GM18909 (cell line): ENCODE data around the gene SLC25A28.

Experiments
- ATAC-seq: cut with Tn5 transposase; IDR thresholded peaks from one replicate; pipeline ENCODE4 v1.9.1; 2021; ENCODE audit warnings: mild to moderate bottlenecking; ENCODE audit not compliant: unreplicated experiment, poor library complexity

Gene SLC25A28

DNA sequence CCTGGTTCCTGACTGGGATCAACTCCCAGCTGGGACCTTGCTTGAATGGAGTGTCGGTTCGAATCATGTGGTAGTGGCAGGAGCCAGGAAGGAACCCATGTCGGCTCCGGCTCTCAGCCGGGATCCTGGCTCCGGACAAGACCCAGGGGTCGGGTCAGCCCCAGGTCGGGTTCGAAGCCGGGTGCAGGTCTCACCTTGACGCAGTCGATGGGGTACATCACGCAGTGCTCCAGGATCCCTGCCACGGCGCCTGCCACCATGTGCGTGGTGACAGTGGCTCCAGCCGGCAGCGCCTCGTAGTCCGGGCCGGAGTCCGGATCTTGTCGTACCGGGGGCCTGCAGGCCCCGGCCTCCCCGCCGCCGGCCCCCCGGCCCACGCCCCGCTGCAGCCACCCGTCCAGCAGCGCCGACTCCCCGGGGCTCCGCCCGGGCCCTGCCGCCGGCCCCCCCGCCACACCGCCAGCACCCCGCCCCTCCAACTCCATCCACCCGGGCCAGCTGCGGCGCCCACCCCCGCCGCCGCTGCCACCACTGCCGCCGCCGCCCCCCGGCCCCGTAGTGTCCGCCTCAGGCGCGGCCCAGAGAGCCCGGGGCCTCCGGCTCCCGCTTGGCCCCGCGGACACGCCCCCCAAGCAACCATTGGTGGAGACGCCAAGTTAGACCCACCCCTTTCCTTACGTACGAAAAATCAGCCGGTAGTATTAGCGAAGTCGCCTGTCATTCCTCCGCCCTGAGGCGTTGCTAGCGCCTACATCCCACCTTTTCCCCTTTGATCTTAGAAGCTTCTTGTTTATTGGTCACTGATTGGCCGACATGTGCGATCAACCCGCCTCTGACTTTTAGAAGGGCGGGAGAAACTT, at the start of gene SLC25A28:
Gene SLC25A28, minus strand, starts transcription at position 589 of the 860 bp plus-strand sequence. Its CDS starts 104 bp downstream, at position 485.
- peak; percentile 84 for ATAC-seq

DNA sequence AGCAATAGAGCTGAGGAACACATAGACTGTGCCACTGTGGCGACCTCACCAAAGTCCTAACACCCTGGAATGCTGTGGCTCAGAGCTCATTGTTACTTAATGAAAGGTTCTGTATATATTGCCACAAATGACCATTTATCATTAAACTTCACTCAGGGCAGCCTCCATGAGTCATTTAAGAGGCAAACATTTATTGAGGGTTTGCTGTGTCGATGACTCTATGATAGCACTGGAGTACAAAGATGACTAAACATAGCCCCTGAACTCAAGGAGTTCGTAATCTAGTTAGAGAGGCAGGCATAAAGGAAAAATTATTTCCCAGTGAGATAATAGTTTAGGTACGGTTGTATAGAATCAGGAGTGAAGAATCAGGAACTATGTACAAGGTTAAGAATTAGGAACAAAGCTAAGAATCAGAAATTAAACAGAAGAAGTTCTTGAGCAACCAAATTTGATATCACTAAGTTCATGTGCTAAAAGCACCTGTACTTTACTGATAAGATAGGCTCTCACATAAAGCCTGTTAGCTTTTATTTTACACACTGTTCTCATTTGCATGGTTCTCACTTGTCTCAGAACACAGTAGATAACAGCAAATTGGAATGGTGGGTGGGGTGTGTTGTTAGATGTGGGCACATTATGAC, 47.0 kb upstream of the SLC25A28 start:
- ATAC-seq = no peak

DNA sequence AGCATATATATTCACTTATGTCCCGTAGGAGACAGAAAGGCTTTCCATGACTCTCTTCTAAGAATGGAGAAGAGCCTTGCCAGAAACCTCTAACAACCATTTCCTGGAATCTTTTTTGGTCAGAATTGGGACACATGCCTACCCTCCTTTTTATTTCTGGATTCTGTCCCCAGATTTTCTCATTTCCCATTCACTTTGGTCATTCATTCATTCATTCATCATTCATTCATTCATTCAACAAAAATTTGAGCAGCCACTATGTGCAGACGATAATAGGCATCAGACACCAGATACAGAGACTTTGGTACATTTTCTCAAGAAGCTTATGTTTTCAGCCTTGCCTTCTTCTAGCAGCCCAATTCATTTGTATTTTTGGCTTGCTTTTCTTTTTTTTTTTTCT, 45.1 kb upstream of the SLC25A28 start:
- no peak for ATAC-seq

DNA sequence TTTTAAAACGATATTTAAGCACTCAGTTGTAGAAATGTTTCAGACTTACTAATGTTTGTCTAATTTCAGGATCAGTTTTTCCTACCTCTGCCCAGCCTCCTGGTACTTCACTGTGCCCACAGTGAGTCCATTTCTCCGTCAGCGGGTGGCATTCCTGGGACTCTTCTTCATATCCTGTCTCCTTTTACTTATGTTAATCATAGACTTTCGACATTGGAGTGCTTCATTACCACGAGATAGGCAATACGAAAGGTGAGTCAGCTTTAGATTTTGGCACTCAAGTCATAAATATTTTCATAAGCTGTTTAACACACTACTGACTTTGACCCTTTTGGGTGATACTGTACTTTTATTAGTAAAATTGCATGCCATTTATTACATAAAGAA, 41.1 kb upstream of the SLC25A28 start:
- no peak for ATAC-seq

- no peak for ATAC-seq
Measured at GRCh38 chr10:99660662-99661376, 40.6 kb upstream of the SLC25A28 start.

DNA sequence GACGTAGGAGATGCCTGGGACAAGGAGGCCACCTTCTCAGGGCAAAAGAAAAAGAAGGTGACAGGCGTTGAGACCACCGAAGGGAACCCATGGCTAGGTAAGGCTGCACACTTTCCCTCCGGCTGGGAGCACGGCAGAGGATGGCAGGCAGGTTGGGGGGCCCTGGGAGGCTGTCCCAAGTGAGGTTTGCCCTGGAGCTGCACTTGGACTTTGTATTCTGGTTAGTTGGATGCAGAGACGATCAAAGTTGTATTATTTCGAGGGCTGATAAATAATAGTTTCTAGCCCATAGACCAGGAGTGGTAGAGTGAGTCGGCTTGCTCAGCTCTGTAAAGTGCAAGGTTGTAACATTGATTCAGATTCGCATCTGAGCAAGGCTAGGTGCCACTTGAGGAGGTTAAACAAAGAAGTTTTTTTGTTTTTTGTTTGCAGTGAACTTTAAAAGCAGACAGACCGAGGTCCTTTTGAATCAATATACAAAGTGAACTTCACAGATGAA, 39.7 kb upstream of the SLC25A28 start:
- no peak for ATAC-seq

DNA sequence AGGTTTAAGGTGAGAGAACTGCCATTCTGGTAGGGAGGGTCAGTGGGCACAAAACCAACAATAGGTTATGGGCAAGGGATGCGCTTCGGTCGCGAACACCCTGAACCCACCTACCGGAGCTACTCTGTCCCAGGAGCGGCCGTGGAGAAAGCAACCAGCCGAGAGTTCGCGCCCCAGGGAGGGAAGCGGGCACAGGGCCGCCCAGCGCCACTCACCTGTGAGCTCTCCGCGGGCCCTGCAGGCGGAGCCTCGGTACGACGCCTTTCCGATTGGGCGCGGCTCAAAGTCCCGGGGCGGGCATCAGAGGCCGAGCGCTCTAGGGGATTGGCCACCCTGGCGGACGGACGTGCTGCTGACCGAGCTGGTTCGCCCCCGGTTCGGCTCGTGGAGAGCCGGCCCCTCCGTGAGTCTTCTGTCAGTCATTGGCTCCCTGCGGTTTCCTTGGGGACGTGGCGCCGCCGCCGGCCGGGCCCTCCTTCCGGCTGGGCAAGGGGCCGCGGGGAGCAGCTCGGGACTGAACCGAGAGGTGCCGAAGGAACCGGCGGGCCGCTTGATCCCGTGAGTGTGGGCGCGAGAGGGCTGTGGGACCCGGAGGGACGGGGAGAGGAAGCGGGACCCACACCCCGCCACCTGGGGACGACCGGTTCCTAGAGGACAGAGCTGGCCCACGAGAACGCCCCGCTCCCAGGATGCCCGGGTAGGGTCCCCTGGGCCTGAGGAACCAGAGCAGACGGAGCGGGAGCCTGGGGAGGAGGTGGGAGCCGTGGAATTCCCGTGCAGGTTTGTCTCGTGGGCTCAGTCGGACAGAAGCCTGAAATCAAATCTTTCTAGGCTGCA, 39.0 kb upstream of the SLC25A28 start, which contains the start of gene ENTPD7:
Gene ENTPD7, plus strand, starts transcription at position 479 of the 837 bp plus-strand sequence. CDS start 448 bp downstream, outside the sequence.
- ATAC-seq = peak; percentile 99

DNA sequence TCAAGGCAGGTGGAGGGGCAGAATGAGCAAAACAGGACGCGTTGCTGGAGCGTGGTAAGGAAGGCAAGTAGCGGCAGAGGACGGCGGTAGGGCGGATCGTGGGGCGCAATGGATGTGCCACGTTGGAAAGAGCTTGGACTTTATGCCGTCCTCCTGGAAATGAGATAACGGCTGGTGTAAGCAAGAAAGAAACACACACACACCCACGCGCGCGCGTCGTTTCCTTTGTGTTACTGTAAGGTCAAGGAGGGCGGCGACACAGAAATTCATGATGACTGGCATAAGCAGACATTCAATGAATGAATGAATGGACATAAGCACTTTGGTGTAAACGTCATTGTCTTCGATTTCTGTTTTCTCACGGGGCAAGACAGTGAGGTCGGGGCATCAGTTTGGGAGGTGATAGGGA, 38.4 kb upstream of the SLC25A28 start:
- peak; percentile 4 for ATAC-seq

DNA sequence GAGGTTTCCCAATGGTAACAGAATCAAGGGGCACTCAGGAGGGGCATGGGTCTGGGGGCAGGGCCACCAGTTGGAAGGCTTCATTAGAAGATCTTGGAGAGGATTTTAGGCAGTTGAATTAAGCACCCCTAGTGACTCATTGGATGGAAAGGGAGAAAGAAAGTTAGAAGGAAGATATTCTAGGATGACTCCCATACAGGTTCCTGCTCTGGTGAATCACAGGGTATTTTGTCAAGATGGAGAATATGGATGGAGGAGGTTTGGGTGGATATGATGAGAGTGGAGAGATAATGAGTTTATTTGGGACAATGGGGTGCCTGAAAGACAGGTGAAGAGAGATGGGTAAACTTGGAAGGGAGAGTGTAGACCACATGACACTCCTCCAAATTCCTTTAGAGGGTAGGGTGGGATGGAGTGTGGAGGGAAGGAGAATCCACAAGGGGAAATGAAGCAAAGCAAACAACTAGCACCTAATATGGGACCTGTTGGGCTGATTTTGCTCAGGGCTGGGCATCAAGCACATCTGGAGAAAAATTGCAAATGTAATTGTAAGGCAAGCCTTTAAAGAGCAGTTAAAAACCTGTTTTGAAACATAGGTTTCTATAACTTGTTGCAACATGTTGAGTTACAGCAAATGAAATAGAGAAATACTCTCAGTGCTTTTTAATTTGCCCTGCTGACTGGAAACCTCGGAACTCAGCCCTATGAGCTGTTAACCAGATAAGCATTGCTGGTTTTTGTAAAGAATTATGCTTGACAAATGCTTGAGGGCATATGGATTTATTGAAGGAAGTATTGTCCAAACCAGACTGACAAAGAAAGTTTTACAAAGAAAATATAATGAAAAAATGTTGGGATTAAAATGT, 36.2 kb upstream of the SLC25A28 start:
- no peak for ATAC-seq

DNA sequence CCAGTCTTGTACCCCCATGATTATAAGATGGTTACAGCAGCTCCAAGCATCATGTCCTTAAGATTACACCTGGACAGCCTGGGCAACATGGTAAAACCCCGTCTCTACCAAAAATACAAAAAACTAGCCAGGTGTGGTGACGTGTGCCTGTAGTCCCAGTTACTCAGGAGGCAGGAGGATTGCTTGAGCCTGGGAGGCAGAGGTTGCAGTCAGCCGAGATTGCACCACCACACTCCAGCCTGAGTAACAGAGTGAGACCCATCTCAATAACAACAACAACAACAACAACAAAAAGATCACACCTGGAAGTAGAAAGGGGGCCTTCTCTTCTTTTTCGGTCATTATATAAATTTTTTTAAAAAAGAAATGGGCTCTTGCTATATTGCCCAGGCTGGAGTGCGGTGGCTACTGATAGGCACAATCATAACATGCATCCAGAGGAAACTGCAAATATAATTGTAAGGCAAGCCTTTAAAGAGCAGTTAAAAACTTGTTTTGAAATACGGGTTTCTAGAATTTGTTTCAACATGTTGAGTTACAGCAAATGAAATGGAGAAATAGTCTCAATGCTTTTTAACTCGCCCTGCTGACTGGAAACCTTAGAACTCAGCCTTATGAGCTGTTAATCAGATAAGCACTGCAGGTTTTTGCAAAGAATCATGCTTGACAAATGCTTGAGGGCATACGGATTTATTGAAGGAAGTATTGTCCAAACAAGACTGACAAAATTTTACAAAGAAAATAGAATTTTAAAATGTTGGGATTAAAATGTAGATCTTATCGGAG, 34.3 kb upstream of the SLC25A28 start:
- no peak for ATAC-seq

DNA sequence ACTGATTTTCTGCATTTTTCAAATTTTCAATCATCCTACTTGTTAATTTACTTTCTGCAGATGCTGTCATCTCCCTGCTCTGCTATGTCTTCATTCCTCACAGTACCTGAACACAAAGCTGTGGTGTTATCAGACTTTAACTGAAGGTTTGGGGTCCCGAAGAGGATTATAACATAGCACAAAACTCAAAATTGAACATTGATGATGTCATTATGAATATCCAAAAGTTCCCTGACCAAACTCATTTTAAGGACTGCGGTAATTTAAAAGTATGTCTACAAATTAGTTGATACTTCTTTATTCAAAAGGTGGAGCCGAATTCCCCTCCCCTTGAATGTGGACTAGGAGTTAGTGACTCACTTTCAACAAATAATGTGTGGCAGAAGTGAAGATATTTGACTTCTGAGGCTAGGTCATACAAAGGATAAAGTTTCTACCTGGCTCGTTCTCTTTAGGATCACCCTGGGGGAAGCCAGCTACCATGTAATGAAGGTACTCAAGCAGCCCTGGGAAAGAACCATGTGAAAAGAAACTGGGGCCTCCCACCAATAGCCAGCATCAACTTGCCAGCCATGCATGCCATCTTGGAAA, 32.7 kb upstream of the SLC25A28 start:
- ATAC-seq = no peak

DNA sequence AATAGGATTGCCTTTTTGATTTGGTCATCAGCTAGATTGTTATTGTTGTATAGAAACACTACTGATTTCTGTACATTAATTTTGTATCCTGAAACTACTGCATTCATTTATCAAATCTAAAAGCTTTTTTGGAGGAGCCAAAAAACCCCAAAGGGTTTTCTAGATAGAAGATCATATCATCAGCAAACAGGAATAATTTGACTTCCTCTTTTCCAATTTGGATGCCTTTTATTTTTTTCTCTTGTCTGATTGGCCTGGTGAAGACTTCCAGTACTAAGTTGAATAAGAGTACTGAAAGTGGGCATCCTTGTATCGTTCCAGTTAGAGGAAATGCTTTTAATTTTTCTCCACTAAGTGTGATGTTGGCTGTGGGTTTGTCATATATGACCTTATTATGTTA, 28.5 kb upstream of the SLC25A28 start:
- no peak for ATAC-seq

GRCh38 chr10:99647601-99648151, 27.4 kb upstream of the SLC25A28 start:
- no peak for ATAC-seq

- no peak for ATAC-seq
Measured at GRCh38 chr10:99633832-99634231, 13.6 kb upstream of the SLC25A28 start.

DNA sequence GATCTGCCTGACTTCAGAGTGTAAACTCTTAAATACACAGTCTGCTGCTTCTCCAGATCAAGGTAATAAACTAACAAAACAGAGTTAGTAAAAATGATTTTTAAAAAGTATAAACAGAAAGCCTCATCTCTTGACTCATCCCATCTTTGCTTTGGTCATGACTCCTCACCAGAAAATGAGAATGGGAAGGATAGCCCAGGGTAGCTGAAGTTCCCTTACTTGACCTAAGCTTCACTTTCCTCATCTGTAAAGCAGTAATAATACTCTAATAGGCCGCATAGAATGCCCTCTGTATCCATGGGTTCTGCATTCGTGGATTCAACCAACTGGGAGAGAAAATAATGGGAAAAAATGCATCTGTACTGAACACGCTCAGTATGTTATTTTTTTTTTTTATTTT, 11.3 kb upstream of the SLC25A28 start:
- ATAC-seq = no peak

DNA sequence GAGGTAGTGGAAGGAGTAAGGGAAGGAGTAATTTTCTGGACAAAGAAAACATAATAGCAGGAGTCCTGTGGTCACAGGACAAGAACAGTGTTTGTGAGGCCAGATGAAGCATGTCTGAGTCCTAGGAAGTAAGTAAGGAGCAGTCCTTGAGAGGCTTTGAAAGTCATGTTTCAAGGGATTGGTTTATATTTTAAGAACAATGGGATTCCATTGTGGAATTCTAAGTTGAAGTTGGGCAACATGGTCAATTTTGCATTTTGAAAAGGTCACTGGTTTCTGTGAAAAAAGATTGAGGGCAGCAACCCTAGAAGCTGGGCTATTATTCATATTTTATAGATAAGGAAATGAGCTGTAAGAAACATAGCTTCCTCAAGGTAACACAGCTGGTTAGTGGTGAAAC, 10.8 kb upstream of the SLC25A28 start:
- no peak for ATAC-seq

DNA sequence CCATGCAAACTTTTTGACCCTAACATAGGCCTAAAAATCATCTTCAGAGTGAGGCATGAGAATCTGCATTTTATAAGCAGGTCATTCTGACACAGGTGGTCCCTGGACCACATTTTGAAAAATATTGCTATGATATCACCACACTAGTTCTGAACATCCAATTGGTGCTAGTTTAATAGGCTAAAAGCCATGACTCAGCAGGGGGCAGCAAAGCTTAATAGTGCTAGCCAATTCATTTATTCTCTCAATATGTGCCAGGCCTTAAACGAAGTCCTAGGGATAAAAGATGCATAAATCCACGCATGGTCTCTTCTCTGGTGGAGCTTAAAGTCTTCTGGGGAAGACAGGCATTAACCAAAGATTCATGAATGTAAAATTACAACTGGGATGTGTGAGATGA, 10.2 kb upstream of the SLC25A28 start:
- no peak for ATAC-seq

DNA sequence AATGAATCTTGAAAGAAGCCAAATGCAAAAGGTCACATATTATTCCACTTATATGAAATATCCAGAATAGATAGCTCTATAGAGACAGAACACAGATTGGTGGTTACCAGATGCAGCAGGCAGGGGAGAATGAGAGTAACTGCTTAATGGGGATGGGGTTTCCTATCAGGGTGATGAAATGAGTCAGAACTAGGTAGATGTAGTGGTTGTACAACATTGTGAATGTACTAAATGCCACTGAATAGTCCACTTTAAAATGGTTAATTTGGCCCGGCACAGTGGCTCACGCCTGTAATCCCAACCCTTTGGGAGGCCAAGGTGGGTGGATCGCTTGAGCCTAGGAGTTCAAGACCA, 9.4 kb upstream of the SLC25A28 start:
- ATAC-seq = no peak
